Measurements from ENCODE around the gene SDCBP2. TPM values are rescaled to one million over a fixed set of nuclear protein-coding genes. Genes with fewer than 3 reads are reported as not detected.
A peak's percentile ranks its signal among the peaks of the same experiment; 100 is the strongest.

The SDCBP2 gene
- total and polyA plus RNA-seq, 5 donors from 2014 or later = 1.2 to 4.3 (median 3.0) TPM

DNA sequence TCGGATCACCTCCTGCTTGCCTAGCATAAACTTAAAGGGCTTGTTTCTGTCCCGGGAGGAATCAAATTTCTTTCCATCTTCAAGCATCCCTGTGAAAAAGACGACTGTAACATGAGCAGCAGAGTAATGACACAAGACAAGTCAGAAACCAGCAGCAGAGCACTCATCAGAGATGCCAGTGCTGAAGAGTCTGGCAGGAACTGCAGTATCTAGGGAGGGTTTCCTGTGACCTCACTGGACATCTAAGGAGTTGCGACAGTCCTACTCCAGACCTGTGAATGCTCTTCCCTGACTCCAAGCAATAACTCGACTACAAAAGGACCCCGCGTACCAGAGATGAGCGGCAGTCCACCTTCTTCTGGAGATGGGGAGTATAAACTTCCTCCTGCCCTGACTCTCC, 46.6 kb upstream of the SDCBP2 start:
- no peak overlapping the region for H3K4me3 Mint-ChIP-seq
- DNase-seq = no peak

DNA sequence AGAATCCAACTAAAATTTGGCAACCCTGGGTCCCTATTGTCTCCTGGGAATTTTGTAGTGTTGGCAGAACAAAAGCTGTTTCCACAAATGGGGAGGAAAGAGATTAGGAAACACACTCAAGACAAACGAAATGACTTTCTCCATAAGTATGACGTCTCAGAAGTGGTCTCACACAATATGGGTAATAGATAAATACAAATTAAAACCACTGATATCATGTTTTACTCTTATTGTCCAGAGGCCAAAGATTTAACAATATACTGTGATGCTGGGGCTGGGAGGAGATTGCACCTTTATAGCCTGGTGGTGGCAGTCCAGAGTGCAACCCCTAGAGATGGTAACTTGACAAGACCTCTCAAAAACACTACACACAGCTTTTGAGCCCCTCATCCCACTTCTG, 45.3 kb upstream of the SDCBP2 start:
- no peak overlapping the region for H3K4me3 Mint-ChIP-seq
- Histone ChIP-seq H3K9me3 (ENCODE audit: control insufficient read depth in 2 of 2, low read length in 2 of 2) (no peaks in the 10 kb centered on the region), H3K4me3 (ENCODE audit: low read depth, low read length) (no peak overlapping the region), H3K27me3 (ENCODE audit: control insufficient read depth, insufficient read depth, low read length) (no peaks in the 10 kb centered on the region), H3K36me3 (ENCODE audit: control insufficient read depth, insufficient read depth, low read length) (peaks cover 56% of the 10 kb centered on the region), H3K27ac (ENCODE audit: insufficient read depth, low read length, poor library complexity, severe bottlenecking) (no peak overlapping the region), H3K4me1 (ENCODE audit: control insufficient read depth, insufficient read depth, low read length, poor library complexity, severe bottlenecking) (peaks cover 17% of the 10 kb centered on the region)
- no peaks in the 10 kb centered on the region for H3K9me3 Mint-ChIP-seq
- peaks cover 32 to 61% (median 58%) of the 10 kb centered on the region in 4 donors for H3K4me1 Mint-ChIP-seq
- no peaks in the 10 kb centered on the region for H3K27me3 Mint-ChIP-seq
- ATAC-seq (ENCODE audit: low read depth in 2 of 2) (no peak), DNase-seq (no peak)
- H3K36me3 Mint-ChIP-seq = peaks cover 30% of the 10 kb centered on the region
- H3K27ac Mint-ChIP-seq = peak overlapping the region in 1 of 3 donors; percentile 61

More for the DNA sequence above, 46.6 kb upstream of the SDCBP2 start:
- H3K36me3 ChIP-seq (ENCODE audit: control insufficient read depth, insufficient read depth, low read length) = peaks cover 47% of the 10 kb centered on the region
- H3K4me3 ChIP-seq (ENCODE audit: low read depth, low read length) = no peak overlapping the region
- Mint-ChIP-seq H3K4me1 (peaks cover 43 to 70% (median 69%) of the 10 kb centered on the region in 4 donors), H3K27ac (peak overlapping the region in 2 of 3 donors; percentile 63 to 86), H3K36me3 (peaks cover 26% of the 10 kb centered on the region), H3K27me3 (no peaks in the 10 kb centered on the region), H3K9me3 (no peaks in the 10 kb centered on the region)
- H3K27ac ChIP-seq (ENCODE audit: insufficient read depth, low read length, poor library complexity, severe bottlenecking) = no peak overlapping the region
- ATAC-seq (ENCODE audit: low read depth in 2 of 2) = no peak
- H3K27me3 ChIP-seq (ENCODE audit: control insufficient read depth, insufficient read depth, low read length) = no peaks in the 10 kb centered on the region
- no peaks in the 10 kb centered on the region for H3K9me3 ChIP-seq (ENCODE audit: control insufficient read depth in 2 of 2, low read length in 2 of 2)
- peaks cover 30% of the 10 kb centered on the region for H3K4me1 ChIP-seq (ENCODE audit: control insufficient read depth, insufficient read depth, low read length, poor library complexity, severe bottlenecking)

DNA sequence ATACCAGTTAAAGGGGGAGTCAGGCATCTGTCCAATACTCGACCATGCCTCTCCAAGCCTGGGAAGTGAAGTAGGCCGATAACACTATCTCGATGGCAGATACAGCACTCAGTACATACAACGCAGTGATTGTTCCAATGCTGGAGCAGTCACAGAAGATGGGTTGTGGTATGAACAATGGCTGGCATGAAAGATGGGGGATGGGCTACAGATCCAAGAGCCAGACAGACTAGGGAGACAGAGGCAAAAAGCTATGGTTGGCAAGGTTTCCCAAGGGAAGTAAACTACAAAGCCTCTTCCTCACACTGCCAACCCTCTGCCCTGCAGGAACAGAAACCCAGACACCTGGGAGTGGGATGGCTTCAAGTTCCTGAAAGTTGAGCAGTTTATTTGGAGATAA, 44.7 kb upstream of the SDCBP2 start:
- Mint-ChIP-seq H3K9me3 (no peaks in the 10 kb centered on the region), H3K36me3 (peaks cover 34% of the 10 kb centered on the region), H3K4me3 (no peak overlapping the region), H3K27ac (peak overlapping the region in 1 of 3 donors; percentile 64), H3K4me1 (peaks cover 29 to 60% (median 55%) of the 10 kb centered on the region in 4 donors), H3K27me3 (no peaks in the 10 kb centered on the region)
- DNase-seq = no peak
- no peak overlapping the region for H3K27ac ChIP-seq (ENCODE audit: insufficient read depth, low read length, poor library complexity, severe bottlenecking)
- no peak for ATAC-seq (ENCODE audit: low read depth in 2 of 2)
- H3K27me3 ChIP-seq (ENCODE audit: control insufficient read depth, insufficient read depth, low read length) = no peaks in the 10 kb centered on the region
- no peak overlapping the region for H3K4me3 ChIP-seq (ENCODE audit: low read depth, low read length)
- peaks cover 14% of the 10 kb centered on the region for H3K4me1 ChIP-seq (ENCODE audit: control insufficient read depth, insufficient read depth, low read length, poor library complexity, severe bottlenecking)
- H3K36me3 ChIP-seq (ENCODE audit: control insufficient read depth, insufficient read depth, low read length) = peaks cover 59% of the 10 kb centered on the region
- H3K9me3 ChIP-seq (ENCODE audit: control insufficient read depth in 2 of 2, low read length in 2 of 2) = no peaks in the 10 kb centered on the region

DNA sequence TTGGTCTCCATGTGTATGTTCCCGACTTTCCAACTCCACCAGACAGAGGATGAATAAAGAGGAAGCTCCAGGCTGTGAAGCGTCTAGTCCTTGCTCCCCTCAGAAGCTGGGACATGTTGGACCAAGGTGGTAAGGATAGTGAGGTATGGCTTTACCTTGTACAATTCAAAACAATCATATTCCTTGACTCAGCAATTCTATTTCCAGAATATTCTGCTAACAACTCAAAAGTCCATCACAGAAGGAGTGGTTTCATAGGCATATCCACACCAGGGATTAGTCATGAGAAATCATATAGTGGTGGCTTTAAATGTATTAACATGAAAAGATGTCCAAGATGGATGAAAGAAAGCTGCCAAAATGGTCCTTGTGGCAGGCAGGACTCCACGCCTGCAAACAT, 44.1 kb upstream of the SDCBP2 start:
- peaks cover 24 to 57% (median 50%) of the 10 kb centered on the region in 4 donors for H3K4me1 Mint-ChIP-seq
- ATAC-seq (ENCODE audit: low read depth in 2 of 2) (no peak), DNase-seq (no peak)
- H3K27ac Mint-ChIP-seq = peak overlapping the region; percentile 7 to 62 (median 42)
- no peaks in the 10 kb centered on the region for H3K27me3 Mint-ChIP-seq
- H3K4me3 ChIP-seq (ENCODE audit: low read depth, low read length) = no peak overlapping the region
- H3K9me3 Mint-ChIP-seq = no peaks in the 10 kb centered on the region
- H3K4me3 Mint-ChIP-seq = no peak overlapping the region
- H3K4me1 ChIP-seq (ENCODE audit: control insufficient read depth, insufficient read depth, low read length, poor library complexity, severe bottlenecking) = peaks cover 14% of the 10 kb centered on the region
- peaks cover 64% of the 10 kb centered on the region for H3K36me3 ChIP-seq (ENCODE audit: control insufficient read depth, insufficient read depth, low read length)
- peaks cover 35% of the 10 kb centered on the region for H3K36me3 Mint-ChIP-seq
- H3K27me3 ChIP-seq (ENCODE audit: control insufficient read depth, insufficient read depth, low read length) = no peaks in the 10 kb centered on the region
- H3K27ac ChIP-seq (ENCODE audit: insufficient read depth, low read length, poor library complexity, severe bottlenecking) = peak overlapping the region; percentile 8
- H3K9me3 ChIP-seq (ENCODE audit: control insufficient read depth in 2 of 2, low read length in 2 of 2) = no peaks in the 10 kb centered on the region

DNA sequence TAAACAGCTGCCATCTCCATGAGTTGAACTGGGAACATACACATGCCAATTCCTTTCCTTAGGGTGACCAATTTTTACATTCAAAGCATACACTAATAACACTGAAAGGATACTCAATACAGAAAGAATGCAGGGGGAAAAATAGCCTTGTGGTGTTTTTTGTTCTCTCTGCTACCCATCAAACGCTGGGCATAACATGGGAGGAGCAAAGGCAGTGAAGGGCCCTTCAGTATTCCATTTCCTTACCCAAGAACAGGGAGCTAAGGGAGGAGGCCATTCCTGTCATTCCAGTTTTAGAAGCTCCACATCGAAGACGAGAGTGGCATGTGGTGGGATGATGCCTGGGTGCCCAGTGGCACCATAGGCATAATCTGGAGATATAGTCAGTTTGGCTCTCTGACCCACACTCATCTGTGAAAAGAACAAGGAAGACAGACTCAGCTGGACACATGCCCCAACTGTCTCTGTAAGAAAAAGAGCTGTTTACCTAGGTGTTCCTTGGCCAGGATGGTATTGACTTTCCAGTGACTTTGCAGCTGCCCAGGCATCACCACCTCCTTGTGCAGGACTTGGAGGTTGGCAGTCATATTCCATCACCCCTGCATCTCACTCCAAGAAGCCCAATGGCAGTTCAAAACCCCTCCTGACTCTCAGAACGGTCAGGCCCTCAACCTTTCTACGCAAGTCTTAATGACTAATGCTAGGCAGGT, 43.0 kb upstream of the SDCBP2 start:
- H3K4me1 ChIP-seq (ENCODE audit: control insufficient read depth, insufficient read depth, low read length, poor library complexity, severe bottlenecking) = peaks cover 4% of the 10 kb centered on the region
- peaks cover 0 to 1% (median 0%) of the 10 kb centered on the region in 7 donors for H3K9me3 Mint-ChIP-seq
- peak overlapping the region; percentile 16 for H3K27ac ChIP-seq (ENCODE audit: insufficient read depth, low read length, poor library complexity, severe bottlenecking)
- H3K36me3 Mint-ChIP-seq = peaks cover 43% of the 10 kb centered on the region
- no peak overlapping the region for H3K4me3 Mint-ChIP-seq
- DNase-seq = no peak
- H3K27me3 Mint-ChIP-seq = no peaks in the 10 kb centered on the region
- no peaks in the 10 kb centered on the region for H3K27me3 ChIP-seq (ENCODE audit: control insufficient read depth, insufficient read depth, low read length)
- no peaks in the 10 kb centered on the region for H3K9me3 ChIP-seq (ENCODE audit: control insufficient read depth in 2 of 2, low read length in 2 of 2)
- peaks cover 18 to 51% (median 42%) of the 10 kb centered on the region in 4 donors for H3K4me1 Mint-ChIP-seq
- H3K27ac Mint-ChIP-seq = peak overlapping the region; percentile 2 to 62 (median 44)
- peaks cover 70% of the 10 kb centered on the region for H3K36me3 ChIP-seq (ENCODE audit: control insufficient read depth, insufficient read depth, low read length)
- no peak overlapping the region for H3K4me3 ChIP-seq (ENCODE audit: low read depth, low read length)
- no peak for ATAC-seq (ENCODE audit: low read depth in 2 of 2)

DNA sequence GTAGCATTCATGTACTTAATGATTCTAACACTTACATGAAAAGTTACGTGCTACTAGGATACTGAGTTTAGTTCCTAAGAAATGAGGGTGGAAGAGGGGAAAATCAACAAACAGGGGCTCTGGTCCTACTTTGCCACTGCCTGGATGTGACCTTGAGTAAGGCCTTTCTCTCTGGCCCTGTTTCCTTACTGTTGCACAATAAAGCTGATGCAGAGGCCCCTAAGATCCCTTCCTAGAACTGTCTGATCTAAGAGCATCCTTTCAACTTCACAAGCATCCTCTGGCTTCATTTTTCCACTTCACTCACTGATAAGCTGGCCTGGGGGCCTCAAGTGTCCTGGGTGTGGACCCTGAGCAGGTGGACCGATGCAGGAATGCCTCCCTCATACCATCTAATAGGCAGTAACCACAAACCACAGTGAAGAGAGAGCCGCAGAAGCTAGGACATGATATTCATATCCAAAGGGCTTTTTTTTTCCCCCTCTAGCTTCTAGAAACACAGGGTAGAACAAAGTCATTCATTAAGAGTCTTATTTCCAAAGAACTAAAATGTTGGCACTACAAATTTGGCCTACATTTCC, 42.4 kb upstream of the SDCBP2 start:
- no peaks in the 10 kb centered on the region for H3K27me3 Mint-ChIP-seq
- ATAC-seq (ENCODE audit: low read depth in 2 of 2) = no peak
- Histone ChIP-seq H3K9me3 (ENCODE audit: control insufficient read depth in 2 of 2, low read length in 2 of 2) (no peaks in the 10 kb centered on the region), H3K27me3 (ENCODE audit: control insufficient read depth, insufficient read depth, low read length) (no peaks in the 10 kb centered on the region), H3K4me3 (ENCODE audit: low read depth, low read length) (no peak overlapping the region), H3K4me1 (ENCODE audit: control insufficient read depth, insufficient read depth, low read length, poor library complexity, severe bottlenecking) (no peaks in the 10 kb centered on the region), H3K36me3 (ENCODE audit: control insufficient read depth, insufficient read depth, low read length) (peaks cover 70% of the 10 kb centered on the region), H3K27ac (ENCODE audit: insufficient read depth, low read length, poor library complexity, severe bottlenecking) (no peak overlapping the region)
- no peak overlapping the region for H3K4me3 Mint-ChIP-seq
- peaks cover 0 to 1% (median 0%) of the 10 kb centered on the region in 7 donors for H3K9me3 Mint-ChIP-seq
- peak overlapping the region; percentile 2 to 87 (median 62) for H3K27ac Mint-ChIP-seq
- H3K36me3 Mint-ChIP-seq = peaks cover 45% of the 10 kb centered on the region
- no peak for DNase-seq
- peaks cover 11 to 47% (median 36%) of the 10 kb centered on the region in 4 donors for H3K4me1 Mint-ChIP-seq

DNA sequence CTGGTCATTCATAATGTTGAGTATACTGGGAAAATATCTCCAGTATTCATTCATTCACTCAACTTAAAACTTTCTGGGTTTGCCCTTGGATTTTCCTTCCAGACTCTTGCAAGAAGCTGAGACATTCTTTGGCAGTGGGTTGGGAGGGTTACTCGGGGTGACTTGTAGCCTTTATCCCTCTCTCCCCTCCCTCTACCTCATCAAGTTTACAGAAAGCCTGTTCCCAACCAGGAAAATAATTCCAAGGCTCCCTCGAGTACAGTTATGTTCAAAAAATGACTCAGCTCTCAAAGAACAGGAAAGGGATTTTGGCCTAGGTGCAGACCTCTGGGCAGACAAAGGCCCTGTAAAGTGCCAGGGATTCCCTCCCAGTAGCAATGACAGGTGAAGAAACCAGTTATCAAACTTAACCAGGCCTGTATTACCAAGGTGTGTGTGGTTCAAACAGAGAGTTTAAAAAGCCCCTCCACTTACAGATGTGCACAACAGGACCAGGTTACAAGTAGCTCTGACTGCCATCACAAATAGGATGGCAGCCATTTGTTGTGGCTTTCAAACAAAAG, 41.7 kb upstream of the SDCBP2 start:
- Mint-ChIP-seq H3K9me3 (peaks cover 0 to 1% (median 0%) of the 10 kb centered on the region in 7 donors), H3K27ac (peak overlapping the region in 2 of 3 donors; percentile 62 to 87), H3K4me3 (no peak overlapping the region), H3K4me1 (peaks cover 9 to 41% (median 32%) of the 10 kb centered on the region in 4 donors), H3K27me3 (no peaks in the 10 kb centered on the region), H3K36me3 (peaks cover 46% of the 10 kb centered on the region)
- Histone ChIP-seq H3K9me3 (ENCODE audit: control insufficient read depth in 2 of 2, low read length in 2 of 2) (no peaks in the 10 kb centered on the region), H3K36me3 (ENCODE audit: control insufficient read depth, insufficient read depth, low read length) (peaks cover 68% of the 10 kb centered on the region), H3K27ac (ENCODE audit: insufficient read depth, low read length, poor library complexity, severe bottlenecking) (no peak overlapping the region), H3K27me3 (ENCODE audit: control insufficient read depth, insufficient read depth, low read length) (no peaks in the 10 kb centered on the region), H3K4me1 (ENCODE audit: control insufficient read depth, insufficient read depth, low read length, poor library complexity, severe bottlenecking) (no peaks in the 10 kb centered on the region), H3K4me3 (ENCODE audit: low read depth, low read length) (no peak overlapping the region)
- DNase-seq (no peak), ATAC-seq (ENCODE audit: low read depth in 2 of 2) (no peak)
